HG03025 (cell line): ENCODE data around the gene GCM1.

ENCODE experiments used
- ATAC-seq: cut with Tn5 transposase; IDR thresholded peaks from one replicate; pipeline ENCODE4 v1.9.1; 2021; ENCODE audit warnings: mild to moderate bottlenecking, moderate library complexity; ENCODE audit not compliant: unreplicated experiment, low FRiP score

Gene GCM1

GRCh38 chr6:53154071-53154470 is 5.4 kb upstream of the GCM1 start:
- no peak for ATAC-seq

DNA sequence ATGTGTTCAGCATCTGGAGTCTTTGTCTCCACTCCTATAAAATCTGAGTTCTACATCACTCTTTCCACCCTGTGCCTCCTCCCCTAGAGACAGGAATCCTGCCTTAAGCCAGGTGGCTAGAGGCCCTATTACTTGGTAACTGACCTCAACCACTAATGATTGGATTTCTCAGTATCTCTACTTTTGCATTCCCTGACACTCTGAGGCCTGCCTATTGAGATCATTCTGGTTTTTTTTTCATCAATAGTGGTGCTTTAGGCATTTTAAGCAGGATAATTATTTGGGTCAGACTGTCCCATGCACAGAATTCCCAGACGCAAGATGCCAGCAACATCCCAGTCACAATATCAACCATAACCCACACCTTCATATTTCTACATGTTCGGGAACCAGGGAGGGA is 3.9 kb upstream of the GCM1 start:
- ATAC-seq = no peak

DNA sequence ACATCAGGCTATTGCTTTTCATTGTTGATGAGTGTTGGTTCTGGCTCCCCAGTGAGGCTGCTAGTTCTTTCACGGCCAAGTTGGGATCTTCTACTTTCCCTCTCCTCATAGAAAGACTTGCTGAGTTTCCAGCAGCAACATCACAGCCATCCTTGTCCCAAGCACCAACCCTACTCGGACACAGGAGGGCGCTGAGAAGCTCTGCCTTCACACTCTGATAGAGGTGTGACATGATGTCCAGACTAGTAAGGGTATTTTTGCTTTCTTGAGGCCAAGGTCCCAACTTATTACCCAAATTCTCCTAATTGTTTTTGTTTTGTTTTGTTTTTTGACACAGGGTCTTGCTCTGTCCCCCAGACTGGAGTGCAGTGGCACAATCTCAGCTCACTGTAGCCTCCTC is 3.0 kb upstream of the GCM1 start:
- ATAC-seq = no peak

- no peak for ATAC-seq
These were observed 3.8 kb downstream of the GCM1 start for GRCh38 chr6:53144802-53145201.

- no peak for ATAC-seq
These were observed 4.9 kb downstream of the GCM1 start for GRCh38 chr6:53143710-53144109.

DNA sequence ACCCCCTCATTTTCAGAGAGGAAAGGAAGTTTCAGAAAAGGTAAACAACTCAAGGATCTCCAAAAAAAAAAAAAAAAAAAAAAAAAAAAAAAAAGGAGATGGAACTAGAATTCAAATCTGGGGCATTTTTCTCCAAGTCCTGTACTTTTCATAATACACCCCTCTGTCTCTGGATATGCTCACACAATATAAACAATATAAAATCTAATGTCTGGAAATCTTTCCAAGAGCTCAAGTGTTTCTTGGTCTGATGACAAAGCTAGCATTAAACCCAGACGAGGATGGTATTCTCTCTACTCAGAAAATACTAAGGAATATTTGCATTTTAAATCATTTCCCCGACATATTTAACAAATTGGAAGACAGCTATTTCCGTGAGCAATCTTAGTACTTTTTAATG is 5.8 kb downstream of the GCM1 start:
- ATAC-seq = no peak

- ATAC-seq = no peak
These were observed 8.7 kb downstream of the GCM1 start for GRCh38 chr6:53139841-53140413.

GRCh38 chr6:53136000-53136609 is 12.5 kb downstream of the GCM1 start:
- ATAC-seq = no peak

DNA sequence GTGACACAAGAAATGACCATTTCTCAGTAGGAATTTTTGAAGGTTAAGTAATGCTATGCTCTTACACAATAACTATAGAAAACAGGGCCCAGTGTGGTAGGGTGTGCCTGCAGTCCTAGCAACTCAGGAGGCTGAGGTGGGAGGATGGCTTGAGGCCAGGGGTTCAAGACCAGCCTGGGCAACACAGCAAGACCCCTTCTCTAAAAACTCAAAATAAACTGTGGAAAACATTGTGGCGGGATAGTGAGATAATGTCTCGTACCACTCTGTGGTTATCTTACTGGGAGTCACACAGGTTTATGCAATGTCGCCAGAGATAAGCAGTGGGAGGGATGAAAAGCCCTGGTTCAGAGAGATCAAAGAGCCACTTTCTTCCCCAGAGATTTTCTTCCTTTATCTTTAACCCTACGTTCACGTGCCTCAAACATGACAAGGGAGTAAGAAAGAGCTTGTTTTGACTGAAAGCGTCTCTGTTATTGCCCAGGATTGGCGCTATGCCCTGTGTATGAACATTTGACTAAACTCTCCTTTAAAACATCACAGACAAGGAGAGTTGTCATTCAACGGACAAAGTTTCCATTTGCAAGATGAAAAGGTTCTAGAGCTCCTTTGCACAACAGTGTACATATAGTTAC is 13.9 kb downstream of the GCM1 start:
- no peak for ATAC-seq

GRCh38 chr6:53133961-53134360 is 14.7 kb downstream of the GCM1 start:
- ATAC-seq = no peak

GRCh38 chr6:53130569-53131290 is 17.9 kb downstream of the GCM1 start:
- ATAC-seq = no peak

- ATAC-seq = no peak
These were observed 19.8 kb downstream of the GCM1 start for GRCh38 chr6:53128842-53129241.

GRCh38 chr6:53125276-53125675 is 23.4 kb downstream of the GCM1 start:
- no peak for ATAC-seq

DNA sequence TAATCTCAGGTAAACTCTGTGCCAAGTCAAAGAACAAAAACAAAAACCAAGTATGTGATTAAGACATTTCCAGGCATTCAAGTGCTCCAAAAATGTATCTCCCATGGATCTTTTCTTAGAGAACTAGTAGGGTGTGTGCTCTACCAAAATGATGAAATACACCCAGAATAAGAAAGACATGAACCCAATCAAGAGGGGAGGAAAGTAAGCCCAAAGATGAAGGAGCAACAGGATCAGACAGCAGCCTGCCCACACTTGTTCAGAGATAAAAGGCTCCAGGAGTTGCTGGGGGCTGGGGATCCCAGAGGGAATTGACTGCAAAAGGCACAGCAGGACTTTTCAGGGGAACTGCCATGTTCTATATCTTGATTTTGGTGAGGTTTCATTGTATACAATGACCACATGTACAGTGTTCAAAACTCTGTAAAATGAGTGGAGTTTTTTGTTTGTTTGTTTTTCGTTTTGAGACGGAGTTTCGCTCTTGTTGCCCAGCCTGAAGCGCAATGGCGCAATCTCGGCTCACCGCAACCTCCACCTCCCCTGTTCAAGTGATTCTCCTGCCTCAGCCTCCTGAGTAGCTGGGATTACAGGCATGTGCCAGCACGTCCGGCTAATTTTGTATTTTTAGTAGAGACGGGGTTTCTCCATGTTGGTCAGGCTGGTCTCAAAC is 24.4 kb downstream of the GCM1 start:
- ATAC-seq = no peak

DNA sequence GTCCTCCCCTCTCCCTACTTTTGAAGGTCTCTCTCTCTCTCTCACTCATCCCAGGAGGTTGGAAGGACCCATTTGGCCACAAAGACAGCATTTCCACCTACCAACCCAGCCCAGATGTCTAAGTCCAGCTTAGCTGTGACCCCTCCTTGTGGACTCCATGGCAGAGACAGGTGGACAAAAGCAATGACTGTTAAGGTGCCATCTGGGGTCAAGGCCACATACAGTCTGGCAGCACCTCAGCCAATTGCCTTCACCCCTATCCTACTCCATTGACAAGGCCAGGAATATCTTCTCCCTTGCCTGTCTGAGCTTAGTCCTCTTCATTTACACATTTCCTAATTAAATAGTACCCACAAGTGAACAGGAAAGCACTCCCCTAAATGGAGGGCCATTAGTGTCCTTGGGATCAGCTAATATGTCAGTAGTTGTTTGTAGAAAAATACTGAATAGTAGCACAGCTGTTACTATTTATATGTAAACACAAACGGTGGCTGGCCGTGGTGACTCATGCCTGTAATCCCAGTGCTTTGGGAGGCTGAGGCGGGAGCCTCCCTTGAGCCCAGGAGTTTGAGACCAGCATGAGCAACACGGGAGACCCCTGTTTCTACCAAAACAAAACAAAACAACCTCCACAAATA is 28.8 kb downstream of the GCM1 start:
- no peak for ATAC-seq

DNA sequence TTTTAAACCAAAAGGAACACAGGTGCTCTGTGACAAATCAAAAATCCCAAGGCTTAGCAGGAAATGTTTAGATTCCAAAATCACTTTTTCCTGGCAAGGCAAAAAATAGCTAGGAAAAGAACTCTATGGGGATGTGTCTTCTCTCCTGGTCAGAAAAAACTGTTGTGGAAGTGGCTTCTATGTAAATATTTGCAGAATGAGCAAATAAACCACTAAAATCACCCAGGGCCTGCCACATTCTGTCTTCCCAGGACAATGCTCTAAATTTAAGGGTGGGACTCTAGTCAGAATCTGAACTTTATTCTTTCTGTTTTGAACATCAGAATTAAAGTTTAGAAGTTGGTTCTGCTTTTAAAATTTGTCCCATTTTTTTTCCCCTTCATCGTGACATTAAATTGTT is 29.3 kb downstream of the GCM1 start:
- ATAC-seq = no peak

GRCh38 chr6:53115741-53116140 is 32.9 kb downstream of the GCM1 start:
- no peak for ATAC-seq

DNA sequence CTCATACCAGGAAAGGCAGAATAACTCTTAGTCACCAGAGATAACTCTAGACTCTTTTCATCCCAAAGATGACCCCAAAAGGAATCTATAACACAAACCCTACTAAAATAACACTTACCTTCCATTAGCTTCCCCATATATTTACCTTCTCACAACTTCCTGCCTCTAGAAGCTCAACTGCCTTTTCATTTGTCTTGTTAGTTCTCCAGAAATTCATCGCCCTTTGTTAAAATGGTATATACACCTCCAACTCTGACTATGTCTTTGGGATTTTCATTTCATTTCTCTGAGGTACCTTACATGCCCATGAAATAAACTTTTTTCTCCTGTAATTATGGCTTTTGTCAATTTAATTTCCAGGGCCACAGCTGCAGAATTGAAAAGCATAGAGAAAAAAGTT is 33.5 kb downstream of the GCM1 start:
- no peak for ATAC-seq

DNA sequence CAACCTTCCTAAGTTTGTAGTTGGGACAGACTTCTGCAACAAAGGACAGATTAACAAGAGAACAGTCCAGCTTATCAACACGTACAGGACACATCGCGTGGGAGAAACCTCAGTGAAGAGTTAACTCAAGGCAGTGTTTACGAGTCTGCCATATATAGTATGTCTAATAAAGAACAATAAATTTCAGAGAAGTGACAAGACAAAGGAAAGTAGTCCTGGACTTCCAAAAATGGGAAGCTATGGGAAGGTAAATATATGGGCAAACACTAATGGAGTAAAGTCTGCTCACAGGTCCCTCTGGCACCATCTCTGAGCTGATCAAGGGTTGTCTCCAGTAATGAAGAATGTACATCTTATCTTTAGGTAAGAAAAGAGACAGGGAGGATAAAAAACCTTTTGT is 34.9 kb downstream of the GCM1 start:
- no peak for ATAC-seq

GRCh38 chr6:53112871-53113270 is 35.8 kb downstream of the GCM1 start:
- ATAC-seq = no peak

DNA sequence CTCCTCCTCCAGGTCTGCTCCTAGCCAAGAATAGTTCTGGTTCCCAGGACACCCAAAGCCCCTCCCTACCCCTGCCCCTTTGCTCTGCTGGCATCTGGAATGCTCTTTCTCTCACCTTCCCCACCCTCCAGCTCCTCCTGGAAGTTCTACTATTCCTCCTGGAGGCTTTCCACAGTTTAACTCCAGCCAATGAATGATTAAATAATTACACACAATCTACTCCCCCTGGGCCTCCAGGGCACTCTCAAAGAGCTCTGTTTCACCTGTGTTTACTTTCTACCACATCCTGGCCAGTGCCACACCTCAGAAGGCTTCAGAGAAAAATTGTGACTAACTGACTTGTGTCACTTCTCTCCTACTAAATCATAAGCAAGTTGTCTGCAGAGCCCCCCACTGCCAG is 36.2 kb downstream of the GCM1 start:
- no peak for ATAC-seq
